Fibroblast of skin of back (primary cell): ENCODE data around the gene KCNN2. TPM values are rescaled to one million over a fixed set of nuclear protein-coding genes. Genes with fewer than 3 reads are reported as not detected.
A peak's percentile ranks its signal among the peaks of the same experiment; 100 is the strongest.

Experiments used
- DNase-seq: peaks from one replicate; pipeline ENCODE4 v3.0.0-alpha.2; 2013
- polyA plus RNA-seq, 2 experiments: library from polyadenylated mRNA; unstranded; fragments of 120-200 nt; gene quantifications; one replicate each; pipeline ENCODE4 v1.2.1, GENCODE V29; 2013; ENCODE audit not compliant: insufficient read length in 2 of 2

KCNN2 gene
- polyA plus RNA-seq (2013, experiment 1 of 2; ENCODE audit: insufficient read length): 0.56 TPM
- 0.75 TPM for polyA plus RNA-seq (2013, experiment 2 of 2; ENCODE audit: insufficient read length)

GRCh38 chr5:114361724-114362196, at the start of gene KCNN2:
Gene KCNN2 (plus strand): TSS chr5:114362070. CDS start chr5:114362140, 70 bp downstream.
- DNase-seq: peak; percentile 89

- DNase-seq: no peak
Observed at GRCh38 chr5:114312658-114313057, 49.2 kb upstream of the KCNN2 start.

GRCh38 chr5:114314061-114314460, 47.8 kb upstream of the KCNN2 start:
- no peak for DNase-seq

GRCh38 chr5:114316167-114316566, 45.7 kb upstream of the KCNN2 start:
- DNase-seq: no peak

GRCh38 chr5:114317751-114318150, 44.1 kb upstream of the KCNN2 start:
- no peak for DNase-seq

- DNase-seq: no peak
Observed at GRCh38 chr5:114319236-114319635, 42.6 kb upstream of the KCNN2 start.

- peak; percentile 81 for DNase-seq
Observed at GRCh38 chr5:114319821-114320220, 42.0 kb upstream of the KCNN2 start.

DNA sequence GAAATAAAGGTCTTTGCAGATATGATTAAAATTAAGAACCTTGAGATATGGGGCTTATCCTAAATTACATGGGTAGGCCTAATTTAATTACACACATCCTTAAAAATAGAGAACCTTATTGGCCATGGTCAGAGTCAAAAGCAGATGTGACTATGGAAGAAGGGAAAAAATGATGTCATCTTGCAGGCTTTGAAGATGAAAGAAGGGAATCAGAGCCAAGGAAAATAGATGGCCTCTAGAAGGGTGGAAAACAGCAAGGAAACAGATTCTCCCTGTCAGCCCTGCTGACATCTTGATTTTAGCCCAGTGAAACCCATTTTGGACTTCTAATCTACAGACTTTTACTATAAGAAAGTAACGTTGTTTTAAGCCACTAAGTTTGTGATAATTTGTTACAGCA, 37.6 kb upstream of the KCNN2 start:
- DNase-seq: peak; percentile 27

- peak; percentile 53 for DNase-seq
Observed at GRCh38 chr5:114325541-114325940, 36.3 kb upstream of the KCNN2 start.

- DNase-seq: no peak
Observed at GRCh38 chr5:114327474-114327873, 34.4 kb upstream of the KCNN2 start.

GRCh38 chr5:114327987-114328386, 33.9 kb upstream of the KCNN2 start:
- DNase-seq: no peak

DNA sequence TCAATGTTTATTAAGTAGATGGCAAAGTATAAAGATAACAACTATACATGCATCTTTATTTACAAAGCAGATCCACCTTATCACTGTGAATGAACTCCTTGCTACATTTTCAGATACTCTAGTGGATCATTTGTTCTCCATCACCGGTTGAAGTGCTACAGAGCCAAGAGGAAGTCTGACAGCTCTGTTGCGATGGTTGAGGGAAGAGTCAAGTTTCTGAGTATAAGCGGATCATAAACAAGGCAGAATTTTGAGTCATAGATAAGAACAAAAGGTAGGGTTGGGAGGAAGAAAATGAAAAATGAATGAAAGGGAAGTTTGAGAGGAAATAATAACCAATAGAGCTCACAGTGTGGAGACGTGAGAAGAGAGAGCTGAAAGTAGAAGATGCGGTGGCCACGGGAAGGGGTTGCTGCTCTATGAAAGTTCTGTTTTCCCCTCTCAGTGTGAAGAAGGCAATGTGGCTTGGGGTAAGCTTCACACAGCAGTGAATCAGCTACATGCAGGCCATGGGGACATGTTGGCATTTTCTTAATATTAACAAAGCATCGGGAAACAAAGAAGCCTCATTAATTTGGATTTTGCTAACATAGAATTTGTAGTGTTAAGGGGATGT, 30.8 kb upstream of the KCNN2 start:
- no peak for DNase-seq

DNA sequence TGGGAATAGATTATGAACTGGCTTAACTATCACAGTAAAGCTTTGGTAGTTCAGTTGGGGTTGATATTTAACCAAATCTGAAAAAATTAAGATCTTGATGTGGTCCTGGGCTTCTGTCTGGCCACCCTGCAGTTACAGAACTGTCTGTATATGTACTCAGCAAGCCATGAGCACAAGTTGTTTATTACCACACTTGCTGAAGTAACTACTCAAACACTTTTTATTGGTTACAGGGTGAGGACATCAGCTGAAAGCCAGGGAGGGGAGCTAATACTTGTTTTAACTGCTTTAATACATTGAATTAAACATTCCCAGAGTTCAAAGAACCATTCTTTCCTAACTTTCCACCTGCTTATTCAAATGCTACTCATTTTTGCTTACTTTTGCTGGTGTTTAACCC, 29.4 kb upstream of the KCNN2 start:
- DNase-seq: no peak

DNA sequence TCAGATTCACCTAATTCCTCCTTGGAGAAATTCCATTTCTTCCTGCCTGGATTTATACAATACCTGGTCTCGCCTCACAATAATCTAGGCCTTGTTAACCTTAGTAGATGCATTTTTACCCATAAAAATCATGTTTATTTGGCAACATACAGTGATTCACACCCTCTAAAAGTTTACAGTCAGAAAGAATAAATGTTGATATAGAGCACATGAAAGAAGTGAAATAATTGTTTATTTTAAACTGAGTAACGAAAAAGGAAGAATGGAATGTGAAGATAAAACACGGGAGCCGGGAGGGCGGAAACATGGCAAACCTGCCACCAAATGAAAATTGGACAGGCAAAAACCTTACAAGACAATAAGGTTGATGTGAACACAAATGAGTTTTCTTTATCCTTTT, 28.9 kb upstream of the KCNN2 start:
- DNase-seq: no peak

DNA sequence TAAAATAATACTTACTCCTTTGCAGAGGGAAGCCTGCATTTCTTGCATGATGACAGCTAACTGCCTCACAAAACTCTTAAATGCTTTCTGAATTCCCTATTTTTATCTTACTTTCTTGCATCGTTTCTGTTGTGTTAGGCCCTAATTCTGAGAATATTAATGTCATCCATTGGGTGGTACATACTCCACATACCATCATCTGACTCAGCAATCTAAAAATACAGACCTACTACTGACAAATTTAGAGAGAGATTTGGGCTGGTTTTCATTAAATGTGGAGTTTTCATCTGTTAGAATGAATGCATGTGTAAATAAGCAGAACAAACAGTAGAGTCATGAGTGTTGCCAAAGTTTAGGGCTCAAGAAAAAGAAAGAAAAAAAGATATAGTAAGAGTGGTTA, 26.5 kb upstream of the KCNN2 start:
- DNase-seq: peak; percentile 85

GRCh38 chr5:114339108-114339507, 22.8 kb upstream of the KCNN2 start:
- no peak for DNase-seq

- no peak for DNase-seq
Observed at GRCh38 chr5:114346181-114346580, 15.7 kb upstream of the KCNN2 start.

- no peak for DNase-seq
Observed at GRCh38 chr5:114355086-114355830, 6.6 kb upstream of the KCNN2 start.

- no peak for DNase-seq
Observed at GRCh38 chr5:114358329-114358728, 3.5 kb upstream of the KCNN2 start.

GRCh38 chr5:114360357-114360756, 1.5 kb upstream of the KCNN2 start:
- no peak for DNase-seq

DNA sequence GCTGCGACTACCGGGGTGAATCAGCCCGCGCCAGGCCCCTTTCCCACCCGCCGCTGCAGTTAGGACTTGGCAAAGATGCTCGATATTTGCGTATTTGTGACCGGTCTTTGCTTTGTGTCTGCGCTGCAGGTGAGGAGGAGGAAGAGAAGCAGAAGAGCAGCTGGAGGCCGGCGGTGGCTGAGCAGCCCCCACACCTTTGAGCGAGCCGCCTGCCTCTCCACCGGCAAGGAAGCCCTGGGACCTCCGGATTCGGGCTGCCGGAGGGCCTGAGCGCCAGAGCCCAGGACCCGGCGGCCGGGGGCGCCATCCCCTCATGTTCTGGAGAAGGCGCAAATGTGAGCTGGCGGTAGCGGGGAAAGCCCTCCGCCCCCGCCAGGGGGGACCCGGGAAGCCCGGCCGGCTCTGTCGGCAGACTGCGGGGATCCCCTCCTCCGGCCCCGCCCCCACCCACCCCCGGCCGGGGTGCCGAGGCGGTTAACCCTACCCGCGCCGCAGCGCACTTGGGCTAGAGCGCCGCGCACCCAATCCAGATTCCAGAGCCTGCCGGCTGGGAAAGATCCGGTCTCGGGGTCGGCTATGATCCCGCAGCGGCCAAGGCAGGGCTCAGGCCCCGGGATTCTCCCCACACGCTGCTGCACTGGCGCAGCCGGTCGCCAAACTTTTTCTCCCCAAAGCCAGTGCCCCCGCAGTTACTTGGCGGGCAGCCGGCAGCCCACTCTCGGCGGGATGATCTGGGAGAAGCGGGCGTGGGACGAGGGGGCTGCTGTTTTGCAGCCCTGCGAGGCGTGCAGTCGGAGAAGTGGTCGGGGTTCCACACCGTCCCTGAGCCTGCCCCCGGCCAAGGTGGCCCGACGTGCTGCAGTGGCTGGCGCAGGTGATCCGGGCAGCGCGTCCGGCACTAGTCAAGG, 800 bp upstream of the KCNN2 start:
- peak; percentile 35 for DNase-seq

DNA sequence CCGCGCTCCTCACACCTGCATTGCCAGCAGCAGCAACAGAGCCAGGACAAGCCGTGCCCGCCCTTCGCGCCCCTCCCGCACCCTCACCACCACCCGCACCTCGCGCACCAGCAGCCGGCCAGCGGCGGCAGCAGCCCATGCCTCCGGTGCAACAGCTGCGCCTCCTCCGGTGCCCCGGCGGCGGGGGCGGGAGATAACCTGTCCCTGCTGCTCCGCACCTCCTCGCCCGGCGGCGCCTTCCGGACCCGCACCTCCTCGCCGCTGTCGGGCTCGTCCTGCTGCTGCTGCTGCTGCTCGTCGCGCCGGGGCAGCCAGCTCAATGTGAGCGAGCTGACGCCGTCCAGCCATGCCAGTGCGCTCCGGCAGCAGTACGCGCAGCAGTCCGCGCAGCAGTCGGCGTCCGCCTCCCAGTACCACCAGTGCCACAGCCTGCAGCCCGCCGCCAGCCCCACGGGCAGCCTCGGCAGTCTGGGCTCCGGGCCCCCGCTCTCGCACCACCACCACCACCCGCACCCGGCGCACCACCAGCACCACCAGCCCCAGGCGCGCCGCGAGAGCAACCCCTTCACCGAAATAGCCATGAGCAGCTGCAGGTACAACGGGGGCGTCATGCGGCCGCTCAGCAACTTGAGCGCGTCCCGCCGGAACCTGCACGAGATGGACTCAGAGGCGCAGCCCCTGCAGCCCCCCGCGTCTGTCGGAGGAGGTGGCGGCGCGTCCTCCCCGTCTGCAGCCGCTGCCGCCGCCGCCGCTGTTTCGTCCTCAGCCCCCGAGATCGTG, 517 bp downstream of the KCNN2 start:
- peak; percentile 45 for DNase-seq
